NCI-H146 treated with DMSO at 0.1 percent for 48 hours (cell line): ENCODE results near the gene INPP5E.

Experiments
- DNase-seq: peaks from one replicate; lab custom pipeline; 2025; ENCODE audit not compliant: unreplicated experiment; lab: John Stamatoyannopoulos, UW

Gene INPP5E

GRCh38 chr9:136451221-136451877, 11.7 kb upstream of the INPP5E start:
- DNase-seq: no peak

GRCh38 chr9:136448655-136449054, 9.0 kb upstream of the INPP5E start:
- no peak for DNase-seq

GRCh38 chr9:136447173-136447778, 7.6 kb upstream of the INPP5E start:
- no peak for DNase-seq

- DNase-seq: no peak
Observed at GRCh38 chr9:136445799-136446198, 6.2 kb upstream of the INPP5E start.

- no peak for DNase-seq
Observed at GRCh38 chr9:136444102-136444501, 4.5 kb upstream of the INPP5E start.

- DNase-seq: no peak
Observed at GRCh38 chr9:136443687-136444086, 4.0 kb upstream of the INPP5E start.

- no peak for DNase-seq
Observed at GRCh38 chr9:136443087-136443486, 3.4 kb upstream of the INPP5E start.

- DNase-seq: no peak
Observed at GRCh38 chr9:136442265-136442664, 2.6 kb upstream of the INPP5E start.

- no peak for DNase-seq
Observed at GRCh38 chr9:136441681-136442245, 2.1 kb upstream of the INPP5E start.

GRCh38 chr9:136441191-136441680, 1.6 kb upstream of the INPP5E start:
- no peak for DNase-seq

- DNase-seq: no peak
Observed at GRCh38 chr9:136438548-136439480, 831 bp downstream of the INPP5E start.

GRCh38 chr9:136437839-136438547, 1.7 kb downstream of the INPP5E start:
- DNase-seq: no peak

- DNase-seq: no peak
Observed at GRCh38 chr9:136437430-136437829, 2.2 kb downstream of the INPP5E start.

GRCh38 chr9:136436055-136436634, 3.5 kb downstream of the INPP5E start:
- no peak for DNase-seq

- no peak for DNase-seq
Observed at GRCh38 chr9:136434580-136435169, 5.0 kb downstream of the INPP5E start.

- DNase-seq: no peak
Observed at GRCh38 chr9:136433849-136434579, 5.6 kb downstream of the INPP5E start.

- DNase-seq: no peak
Observed at GRCh38 chr9:136433043-136433715, 6.5 kb downstream of the INPP5E start.

- no peak for DNase-seq
Observed at GRCh38 chr9:136432591-136432990, 7.1 kb downstream of the INPP5E start.
